PC-3 (cell line): ENCODE results near the gene LIM2. TPM values are rescaled to one million over a fixed set of nuclear protein-coding genes. Genes with fewer than 3 reads are reported as not detected.

Experiments
- ATAC-seq: fragments of 200-7000 bp; cut with Tn5 transposase; 2 replicates; pipeline ENCODE4 v1.9.1; 2020; ENCODE audit warnings: mild to moderate bottlenecking, moderate library complexity
- BruUV-seq: library from RNA; stranded (reverse); fragments of 400-500 nt; replicated peaks from 2 replicates; lab custom pipeline; 2021; lab: Mats Ljungman, UMichigan
- CTCF ChIA-PET: fragments of 300-600 bp; sonication (Branson Sonifier 250); formaldehyde crosslinking; loops from one replicate; lab custom pipeline; 2022; ENCODE audit warnings: antibody characterized with exemption; lab: Charles Lee
- POLR2A ChIA-PET: fragments of 300-600 bp; sonication (Branson Sonifier 250); formaldehyde crosslinking; loops from one replicate; lab custom pipeline; 2022; ENCODE audit warnings: antibody characterized with exemption; ENCODE audit not compliant: unreplicated experiment; lab: Charles Lee
- DNase-seq: peaks from one replicate; pipeline ENCODE4 v3.0.0-alpha.2; 2015
- H2AFZ ChIP-seq: fragments of 300-600 bp; sonication (generic); 2 replicates; pipeline ENCODE4 v1.6.0; 2016; ENCODE audit warnings: antibody characterized with exemption, low read length
- H3F3A ChIP-seq: fragments of 300-600 bp; sonication (generic); one replicate; pipeline ENCODE4 v1.6.0; 2017; ENCODE audit warnings: antibody characterized with exemption, low read length, control low read depth, mild to moderate bottlenecking; ENCODE audit not compliant: unreplicated experiment
- H3K27ac ChIP-seq: fragments of 300-600 bp; sonication (generic); 2 replicates; pipeline ENCODE4 v1.5.1; 2016; ENCODE audit warnings: mild to moderate bottlenecking, low read length
- H3K27me3 ChIP-seq: fragments of 300-600 bp; sonication (generic); 2 replicates; pipeline ENCODE4 v1.6.1; 2016; ENCODE audit warnings: low read length, mixed read lengths
- H3K36me3 ChIP-seq: fragments of 300-600 bp; sonication (generic); 2 replicates; pipeline ENCODE4 v1.6.1; 2016; ENCODE audit warnings: low read depth, mixed run types, low read length, mixed read lengths
- H3K4me1 ChIP-seq: fragments of 300-600 bp; sonication (generic); 2 replicates; pipeline ENCODE4 v1.5.1; 2016; ENCODE audit warnings: low read length; ENCODE audit not compliant: insufficient read depth
- H3K4me2 ChIP-seq: fragments of 300-600 bp; sonication (generic); 2 replicates; pipeline ENCODE4 v1.6.0; 2016; ENCODE audit warnings: low read length
- H3K4me3 ChIP-seq: fragments of 300-600 bp; sonication (generic); 2 replicates; pipeline ENCODE4 v1.5.1; 2016; ENCODE audit warnings: mild to moderate bottlenecking, low read length, mixed read lengths
- H3K79me2 ChIP-seq: fragments of 300-600 bp; sonication (generic); 2 replicates; pipeline ENCODE4 v1.6.1; 2017; ENCODE audit warnings: low read length, mixed read lengths
- H3K9ac ChIP-seq: fragments of 300-600 bp; sonication (generic); 2 replicates; pipeline ENCODE4 v1.6.0; 2016; ENCODE audit warnings: mild to moderate bottlenecking, low read length
- H3K9me2 ChIP-seq: fragments of 300-600 bp; sonication (generic); replicated peaks from 2 replicates; pipeline ENCODE4 v1.6.1; 2016; ENCODE audit warnings: mixed run types, low read length, mixed read lengths
- H3K9me3 ChIP-seq: fragments of 300-600 bp; sonication (generic); 2 replicates; pipeline ENCODE4 v1.6.1; 2016; ENCODE audit warnings: low read length, mixed read lengths
- H4K20me1 ChIP-seq: fragments of 300-600 bp; sonication (generic); 2 replicates; pipeline ENCODE4 v1.6.1; 2016; ENCODE audit warnings: low read length, mixed read lengths
- CTCF ChIP-seq: fragments of 300-600 bp; sonication (generic); conservative IDR thresholded peaks from 2 replicates; pipeline ENCODE4 v1.5.1; 2017; ENCODE audit warnings: antibody characterized with exemption, low read depth, mild to moderate bottlenecking, low read length
- EZH2 ChIP-seq: fragments of 300-600 bp; sonication (generic); IDR thresholded peaks from one replicate; pipeline ENCODE4 v1.6.1; 2017; ENCODE audit warnings: antibody characterized with exemption, mild to moderate bottlenecking, low read length; ENCODE audit not compliant: unreplicated experiment
- EZH2phosphoT487 ChIP-seq: fragments of 300-600 bp; sonication (generic); IDR thresholded peaks from 2 replicates; pipeline ENCODE4 v1.6.1; 2018; ENCODE audit warnings: mild to moderate bottlenecking, antibody characterized with exemption, low read length, borderline replicate concordance
- intact Hi-C: fragments of 100-400 bp; cut with micrococcal nuclease; formaldehyde crosslinking; loops from 2 replicates; pipeline ENCODE4 v1.9.0; 2023
- total RNA-seq: library from RNA; depleted of rRNA; stranded (reverse); fragments of >200 nt; gene quantifications from 2 replicates; pipeline ENCODE4 v1.2.3, GENCODE V29; 2014; rRNA removed

LIM2 gene
- total RNA-seq, 1 experiment from 2014 or later, result not detected

GRCh38 chr19:51331193-51331592, 56.6 kb downstream of the LIM2 start:
- intact Hi-C loops, result no loop called here
- Histone ChIP-seq H3K9me2 (no peaks in the 10 kb centered on the region), H3K9ac (no peak overlapping the region), H3K4me1 (no peaks in the 10 kb centered on the region), H2AFZ (no peak overlapping the region), H3F3A (no peaks in the 10 kb centered on the region), H3K4me3 (no peak overlapping the region), H3K79me2 (no peaks in the 10 kb centered on the region), H4K20me1 (no peaks in the 10 kb centered on the region), H3K9me3 (no peaks in the 10 kb centered on the region), H3K27ac (no peak overlapping the region), H3K36me3 (no peaks in the 10 kb centered on the region), H3K4me2 (no peak overlapping the region), H3K27me3 (no peaks in the 10 kb centered on the region)
- ATAC-seq (no peak), DNase-seq (no peak)
- BruUV-seq, result no TSS peak
- TF ChIP-seq EZH2phosphoT487, result no peak
- no peak for TF ChIP-seq CTCF
- TF ChIP-seq EZH2, result no peak
- CTCF ChIA-PET, result no interaction called here
- POLR2A ChIA-PET, result no interaction called here

GRCh38 chr19:51330366-51330765, 57.4 kb downstream of the LIM2 start:
- BruUV-seq, result no TSS peak
- no peaks in the 10 kb centered on the region for H3K36me3 ChIP-seq
- no peak overlapping the region for H3K4me3 ChIP-seq
- no peak overlapping the region for H3K4me2 ChIP-seq
- TF ChIP-seq CTCF (no peak), EZH2phosphoT487 (no peak), EZH2 (no peak)
- ATAC-seq (no peak), DNase-seq (no peak)
- CTCF ChIA-PET, result no interaction called here
- no peak overlapping the region for H2AFZ ChIP-seq
- no peak overlapping the region for H3K27ac ChIP-seq
- no peak overlapping the region for H3K9ac ChIP-seq
- no peaks in the 10 kb centered on the region for H3K79me2 ChIP-seq
- no peaks in the 10 kb centered on the region for H3K9me3 ChIP-seq
- intact Hi-C loops, result no loop called here
- POLR2A ChIA-PET, result no interaction called here
- no peaks in the 10 kb centered on the region for H3K4me1 ChIP-seq
- no peaks in the 10 kb centered on the region for H3K27me3 ChIP-seq
- no peaks in the 10 kb centered on the region for H4K20me1 ChIP-seq
- H3F3A ChIP-seq, result no peaks in the 10 kb centered on the region
- H3K9me2 ChIP-seq, result no peaks in the 10 kb centered on the region

Other genes starting within 250 kb of the LIM2 start
- not detected in 2 replicates for gene SIGLEC7, start 245.7 kb downstream of the LIM2 start, total RNA-seq
- gene CD33, start 162.9 kb downstream of the LIM2 start, total RNA-seq, result 2.2 and 6.0 TPM in 2 replicates
- gene SIGLECL1, start 136.9 kb downstream of the LIM2 start, total RNA-seq, result not detected in 2 replicates
- not detected in 2 replicates for gene IGLON5, start 76.3 kb downstream of the LIM2 start, total RNA-seq
- 3.1 and 3.5 TPM in 2 replicates for gene VSIG10L, start 45.8 kb downstream of the LIM2 start, total RNA-seq
- gene ETFB, start 21.6 kb downstream of the LIM2 start, total RNA-seq, result 249 and 320 TPM in 2 replicates
- gene CLDND2, start 19.0 kb downstream of the LIM2 start, total RNA-seq, result 0.95 TPM in 1 of 2 replicates, not detected in the other
- not detected in 2 replicates for gene NKG7, start 15.3 kb downstream of the LIM2 start, total RNA-seq
- gene C19orf84, start 2.6 kb upstream of the LIM2 start, total RNA-seq, result not detected in 2 replicates
- gene SIGLEC10, start 29.7 kb upstream of the LIM2 start, total RNA-seq, result not detected in 2 replicates
- not detected in 2 replicates for gene SIGLEC8, start 70.5 kb upstream of the LIM2 start, total RNA-seq
- not detected in 2 replicates for gene CEACAM18, start 90.6 kb upstream of the LIM2 start, total RNA-seq
- gene SIGLEC12, start 113.8 kb upstream of the LIM2 start, total RNA-seq, result not detected in 2 replicates
- gene SIGLEC6, start 143.7 kb upstream of the LIM2 start, total RNA-seq, result not detected in 2 replicates
- 7.5 and 8.5 TPM in 2 replicates for gene ZNF175, start 183.3 kb upstream of the LIM2 start, total RNA-seq
- not detected in 2 replicates for gene SIGLEC5, start 242.4 kb upstream of the LIM2 start, total RNA-seq